T-helper 1 cell (primary cell): ENCODE results near the gene PAQR7.

Experiments used
- DNase-seq, 5 donors: peaks; one replicate each; pipeline ENCODE4 v3.0.0-alpha.2; 2012 to 2020

Gene PAQR7

DNA sequence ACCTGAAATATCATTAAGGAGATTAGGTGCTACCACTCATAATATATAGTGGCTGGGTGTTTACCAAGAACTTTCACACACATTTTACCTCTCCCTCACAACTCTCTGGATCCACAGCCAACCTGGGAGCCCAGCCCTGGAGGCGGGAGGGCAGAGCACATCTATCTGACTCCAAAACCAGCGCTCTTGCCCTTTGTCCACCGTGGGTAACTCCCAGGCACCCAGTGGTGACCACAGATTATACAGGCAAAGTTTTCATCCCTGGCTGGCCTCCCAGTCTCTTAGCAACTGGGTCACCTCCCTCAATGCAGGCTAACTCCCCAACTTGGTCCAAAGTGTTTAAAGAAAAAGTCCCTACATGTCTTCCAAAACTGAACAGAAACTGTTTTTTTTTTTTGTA lies 2.4 kb downstream of the PAQR7 start:
- no peak for DNase-seq

GRCh38 chr1:25872713-25873112 lies 2.8 kb downstream of the PAQR7 start:
- no peak for DNase-seq

- no peak for DNase-seq
These were observed 3.6 kb downstream of the PAQR7 start for GRCh38 chr1:25871704-25872494.

DNA sequence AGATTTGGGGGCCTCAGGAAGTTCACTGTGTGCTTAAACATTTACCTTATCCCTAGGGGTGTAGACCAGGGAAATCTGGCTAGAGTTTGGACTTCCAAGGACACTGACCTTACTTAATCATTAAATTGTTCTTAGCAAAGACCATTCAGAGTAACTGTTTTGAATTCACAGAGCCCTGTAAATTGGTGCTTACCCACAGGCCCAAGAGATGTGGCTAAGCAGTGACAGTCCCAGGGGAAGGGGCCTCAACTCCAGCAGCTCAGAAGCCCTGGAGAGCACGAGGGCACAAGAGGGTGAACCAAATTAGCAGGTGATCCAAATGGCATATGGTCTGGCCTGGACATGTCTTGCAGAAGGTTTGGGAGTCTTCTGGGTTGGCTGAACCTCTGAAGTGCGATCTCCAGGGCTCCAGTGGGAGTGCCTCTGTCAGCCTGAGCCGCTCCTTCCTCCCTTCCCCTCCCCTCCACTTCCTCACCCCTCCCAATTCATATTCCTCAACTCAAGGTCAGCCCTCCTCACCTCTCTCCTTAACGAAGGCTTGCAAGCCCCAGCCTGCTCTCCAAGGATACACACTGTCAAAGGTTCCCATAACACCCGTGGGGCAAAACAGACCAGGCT lies 4.3 kb downstream of the PAQR7 start:
- DNase-seq = no peak

DNA sequence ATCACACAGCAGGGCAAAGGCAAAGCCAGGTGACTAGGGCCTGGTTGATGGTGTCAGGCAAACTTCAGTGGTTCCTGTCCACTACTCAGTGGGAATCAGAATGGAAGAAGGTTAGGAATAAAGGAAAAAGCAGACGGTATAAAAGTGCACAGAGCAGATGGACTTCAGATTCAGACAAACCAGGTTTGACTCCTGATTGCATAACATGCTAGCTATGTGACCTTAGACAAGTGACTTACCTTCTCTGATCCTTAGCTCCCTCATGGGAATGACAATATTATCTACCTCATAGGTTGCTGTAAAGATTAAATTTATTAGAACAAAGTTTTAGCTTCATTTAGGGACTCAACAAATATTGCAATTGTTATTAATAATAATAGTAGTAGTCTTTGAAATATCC lies 4.9 kb downstream of the PAQR7 start:
- no peak for DNase-seq

DNA sequence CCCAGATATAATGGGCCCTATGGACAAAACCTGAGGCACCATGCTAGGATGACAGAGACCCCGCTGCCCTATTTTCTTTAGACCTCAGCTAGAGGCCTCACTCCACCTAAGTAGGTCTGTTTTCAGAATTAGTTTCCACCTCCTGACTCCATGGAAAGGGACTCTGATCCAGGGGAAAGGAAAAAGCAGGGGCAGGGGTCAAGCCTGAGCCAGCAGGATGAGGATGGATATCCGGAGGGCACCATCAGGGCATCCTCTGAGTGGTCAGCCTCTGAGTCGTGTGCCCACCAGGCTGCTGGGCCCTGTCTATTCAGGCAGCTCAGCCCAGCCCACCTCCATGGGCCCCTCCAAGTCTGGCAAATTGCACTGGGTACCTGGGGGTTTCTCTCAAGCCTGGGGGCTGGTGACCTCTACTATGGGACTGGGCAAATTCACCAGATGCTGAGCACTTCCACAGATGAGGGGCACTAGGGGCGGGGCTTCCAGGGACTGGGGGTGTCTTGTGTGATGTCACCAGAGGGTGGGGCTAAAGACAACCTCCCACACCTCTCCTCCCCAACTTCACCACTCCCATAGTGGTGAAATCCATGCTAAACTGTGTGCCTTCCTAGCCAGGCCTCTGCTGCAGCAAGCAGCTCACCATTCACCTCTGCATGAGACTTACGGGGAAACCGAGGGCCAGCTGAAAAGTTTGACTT lies 5.5 kb downstream of the PAQR7 start:
- no peak for DNase-seq

GRCh38 chr1:25867210-25867991 lies 8.1 kb downstream of the PAQR7 start:
- no peak for DNase-seq

- DNase-seq = no peak
These were observed 9.2 kb downstream of the PAQR7 start for GRCh38 chr1:25866288-25866687.

GRCh38 chr1:25864434-25864833 lies 11.1 kb downstream of the PAQR7 start:
- no peak for DNase-seq

- no peak for DNase-seq
These were observed 11.8 kb downstream of the PAQR7 start for GRCh38 chr1:25863486-25864262.

GRCh38 chr1:25862785-25863485 lies 12.6 kb downstream of the PAQR7 start:
- no peak for DNase-seq

- DNase-seq = no peak
These were observed 13.9 kb downstream of the PAQR7 start for GRCh38 chr1:25861316-25862286.

- peak; percentile 77 to 89 (median 85) for DNase-seq
These were observed 16.4 kb downstream of the PAQR7 start, which contains the start of gene AUNIP for GRCh38 chr1:25858906-25859789. Gene AUNIP, minus strand, starts transcription at chr1:25859457. Its CDS starts 100 bp downstream, at chr1:25859357.

- DNase-seq = no peak
These were observed 17.0 kb downstream of the PAQR7 start for GRCh38 chr1:25858494-25858893.

- no peak for DNase-seq
These were observed 18.7 kb downstream of the PAQR7 start for GRCh38 chr1:25856856-25857255.

DNA sequence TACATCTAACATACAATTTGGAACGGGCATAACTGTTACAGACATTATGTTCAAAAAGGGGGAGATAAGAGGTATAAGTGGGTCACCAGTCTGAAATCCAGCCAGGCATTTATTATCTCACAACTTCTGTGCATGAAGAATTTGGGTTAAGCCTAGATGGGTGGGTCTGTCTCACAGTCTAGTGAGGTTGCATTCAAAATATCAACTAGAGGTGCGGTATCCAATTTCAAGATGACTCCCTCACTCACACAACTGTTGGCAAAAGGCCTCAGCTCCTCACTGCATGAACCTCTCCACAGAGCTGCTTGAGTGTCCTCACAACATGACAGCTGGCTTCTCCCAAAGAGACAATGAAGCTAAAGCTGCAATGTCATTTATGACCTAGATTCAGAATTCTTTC lies 21.0 kb downstream of the PAQR7 start:
- no peak for DNase-seq

DNA sequence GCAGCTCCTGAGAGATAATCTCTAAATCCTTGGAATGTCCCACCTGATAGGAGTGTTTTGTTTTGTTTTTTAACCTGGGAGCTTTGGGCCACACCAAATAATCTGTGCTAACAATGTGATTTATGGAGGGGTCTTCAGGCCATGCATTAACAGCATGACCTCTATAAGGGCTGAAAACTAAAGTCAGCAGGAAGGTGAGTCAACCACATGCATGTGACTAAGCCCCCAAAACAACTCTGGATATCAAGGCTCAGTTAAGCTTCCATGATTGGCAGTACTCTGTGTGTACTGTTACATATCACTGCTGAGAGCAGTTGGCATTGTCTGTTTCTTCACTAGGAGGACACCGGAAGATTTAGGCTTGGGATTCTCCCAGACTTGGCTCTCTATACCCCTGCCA lies 27.0 kb downstream of the PAQR7 start:
- no peak for DNase-seq

- no peak for DNase-seq
These were observed 27.6 kb downstream of the PAQR7 start for GRCh38 chr1:25847929-25848328.

- DNase-seq = no peak
These were observed 29.8 kb downstream of the PAQR7 start for GRCh38 chr1:25845664-25846063.
